NK-92 (cell line): Measurements from ENCODE around the gene KMT2C.
"Not testable (repeated sequence)": the region's sequence is repeated elsewhere in the genome, so short reads cannot be mapped to it uniquely, and the experiment has no call there.

Experiments
- DNase-seq: peaks from one replicate; lab custom pipeline; 2025; ENCODE audit not compliant: unreplicated experiment; lab: John Stamatoyannopoulos, UW

KMT2C gene

GRCh38 chr7:152208766-152209165 is 227.0 kb downstream of the KMT2C start:
- DNase-seq: not testable (repeated sequence)

- not testable (repeated sequence) for DNase-seq
Measured at GRCh38 chr7:152204417-152204816, 231.4 kb downstream of the KMT2C start.

- no peak for DNase-seq
Measured at GRCh38 chr7:152203095-152203494, 232.7 kb downstream of the KMT2C start.

- no peak for DNase-seq
Measured at GRCh38 chr7:152202056-152202455, 233.7 kb downstream of the KMT2C start.

- DNase-seq: no peak
Measured at GRCh38 chr7:152200395-152200794, 235.4 kb downstream of the KMT2C start.

- no peak for DNase-seq
Measured at GRCh38 chr7:152196391-152196790, 239.4 kb downstream of the KMT2C start.

GRCh38 chr7:152193880-152194279 is 241.9 kb downstream of the KMT2C start:
- no peak for DNase-seq

GRCh38 chr7:152189061-152189460 is 246.7 kb downstream of the KMT2C start:
- no peak for DNase-seq

- DNase-seq: no peak
Measured at GRCh38 chr7:152185558-152185957, 250.2 kb downstream of the KMT2C start.

GRCh38 chr7:152180587-152180986 is 255.2 kb downstream of the KMT2C start:
- DNase-seq: no peak

- no peak for DNase-seq
Measured at GRCh38 chr7:152180048-152180447, 255.8 kb downstream of the KMT2C start.

GRCh38 chr7:152178405-152179058 is 257.3 kb downstream of the KMT2C start:
- no peak for DNase-seq

- DNase-seq: no peak
Measured at GRCh38 chr7:152177681-152178404, 258.0 kb downstream of the KMT2C start.

GRCh38 chr7:152176797-152177196 is 259.0 kb downstream of the KMT2C start:
- no peak for DNase-seq

GRCh38 chr7:152173372-152174070 is 262.3 kb downstream of the KMT2C start:
- DNase-seq: no peak

GRCh38 chr7:152162287-152162686 is 273.5 kb downstream of the KMT2C start:
- no peak for DNase-seq

- DNase-seq: no peak
Measured at GRCh38 chr7:152161171-152161570, 274.6 kb downstream of the KMT2C start.

GRCh38 chr7:152158801-152159587 is 276.8 kb downstream of the KMT2C start:
- DNase-seq: no peak

- DNase-seq: no peak
Measured at GRCh38 chr7:152152267-152152666, 283.5 kb downstream of the KMT2C start.

GRCh38 chr7:152149363-152149762 is 286.4 kb downstream of the KMT2C start:
- DNase-seq: no peak

- DNase-seq: no peak
Measured at GRCh38 chr7:152148706-152149105, 287.1 kb downstream of the KMT2C start.
